GM12878 (cell line): Measurements from ENCODE around the gene CEP131. TPM values are rescaled to one million over a fixed set of nuclear protein-coding genes. Genes with fewer than 3 reads are reported as not detected.

Source experiments
- ATAC-seq: fragments of 200-7000 bp; cut with Tn5 transposase; 3 replicates; pipeline ENCODE4 v1.9.1; 2020; ENCODE audit warnings: mild to moderate bottlenecking, moderate library complexity
- BruUV-seq: library from RNA; stranded (reverse); fragments of 400-500 nt; replicated peaks from 2 replicates; lab custom pipeline; 2021; lab: Mats Ljungman, UMichigan
- CTCF ChIA-PET: fragments of 300-600 bp; sonication (Branson Sonifier 250); formaldehyde crosslinking; extraction: SDS; loops from one replicate; lab custom pipeline; 2021; ENCODE audit warnings: inconsistent platforms; lab: Yijun Ruan, JAX
- POLR2A ChIA-PET: fragments of 350-600 bp; formaldehyde crosslinking; extraction: SDS; loops from one replicate; lab custom pipeline; 2021; ENCODE audit warnings: inconsistent platforms; lab: Charles Lee
- RAD21 ChIA-PET: fragments of 300-600 bp; sonication (Branson Sonifier 250); formaldehyde crosslinking; loops from one replicate; lab custom pipeline; 2023; ENCODE audit warnings: antibody characterized with exemption; ENCODE audit not compliant: unreplicated experiment; lab: Charles Lee
- SMC1A ChIA-PET: fragments of 300-600 bp; sonication (Branson Sonifier 250); formaldehyde crosslinking; loops from one replicate; lab custom pipeline; 2023; ENCODE audit not compliant: unreplicated experiment, uncharacterized antibody; lab: Charles Lee
- DNase-seq: peaks from one replicate; pipeline ENCODE4 v3.0.0-alpha.2; 2011; ENCODE audit warnings: low read depth, low spot score
- FAIRE-seq: peaks from 3 replicates; lab custom pipeline; 2011; peaks lifted over from hg19 to GRCh38; lab: Jason Lieb, UNC
- H2AFZ ChIP-seq: 2 replicates; pipeline ENCODE4 v1.6.0; 2011; ENCODE audit warnings: low read depth, low read length, control low read depth; ENCODE audit not compliant: control insufficient read depth
- H3K27ac ChIP-seq: 2 replicates; pipeline ENCODE4 v1.5.1; 2011; ENCODE audit warnings: control low read depth; ENCODE audit not compliant: control insufficient read depth, insufficient read depth
- H3K27me3 ChIP-seq, 2 experiments: replicated peaks in 1 of 2; 2 replicates each; pipeline versions ENCODE4 v1.6.0 to v1.6.1; 2011; ENCODE audit warnings: low read length in 1 of 2; ENCODE audit not compliant: control insufficient read depth in 2 of 2, insufficient read depth in 2 of 2
- H3K36me3 ChIP-seq, 2 experiments: 2 replicates each; pipeline ENCODE4 v1.5.1; 2011; ENCODE audit warnings: low read length in 1 of 2; ENCODE audit not compliant: control insufficient read depth in 2 of 2, insufficient read depth in 2 of 2
- H3K4me1 ChIP-seq: 2 replicates; pipeline ENCODE4 v1.6.1; 2011; ENCODE audit warnings: mild to moderate bottlenecking, low read length, moderate library complexity, mixed read lengths; ENCODE audit not compliant: control insufficient read depth, insufficient read depth
- H3K4me2 ChIP-seq: 2 replicates; pipeline ENCODE4 v1.6.0; 2011; ENCODE audit warnings: control low read depth; ENCODE audit not compliant: control insufficient read depth, insufficient read depth
- H3K4me3 ChIP-seq: fragments of 200-600 bp; sonication (generic); 2 replicates; pipeline ENCODE4 v1.5.1; 2016
- H3K79me2 ChIP-seq: 2 replicates; pipeline ENCODE4 v1.6.0; 2011; ENCODE audit warnings: low read length; ENCODE audit not compliant: control insufficient read depth, insufficient read depth
- H3K9ac ChIP-seq: 2 replicates; pipeline ENCODE4 v1.8.0; 2011; ENCODE audit warnings: low read length, control low read depth, mixed read lengths; ENCODE audit not compliant: control insufficient read depth, insufficient read depth
- H3K9me3 ChIP-seq: replicated peaks from 3 replicates; pipeline ENCODE4 v1.5.1; 2011; ENCODE audit warnings: mild to moderate bottlenecking, low read length; ENCODE audit not compliant: control insufficient read depth, insufficient read depth
- H4K20me1 ChIP-seq: 2 replicates; pipeline ENCODE4 v1.6.0; 2011; ENCODE audit not compliant: control insufficient read depth, insufficient read depth
- EZH2 ChIP-seq: IDR thresholded peaks from 2 replicates; pipeline ENCODE4 v1.6.1; 2012; ENCODE audit warnings: low read depth, mild to moderate bottlenecking, control low read depth, inconsistent platforms, low read length, borderline replicate concordance; ENCODE audit not compliant: control insufficient read depth
- MAX ChIP-seq: IDR thresholded peaks from 2 replicates; pipeline ENCODE4 v1.6.1; 2012; ENCODE audit warnings: low read depth, low read length, improper control_type of control experiment
- REST ChIP-seq: IDR thresholded peaks from 2 replicates; pipeline ENCODE4 v1.6.1; 2012; ENCODE audit warnings: mild to moderate bottlenecking, low read depth, low read length
- SIX5 ChIP-seq: IDR thresholded peaks from 2 replicates; pipeline ENCODE4 v1.6.1; 2011; ENCODE audit warnings: mild to moderate bottlenecking, low read depth, low read length, moderate library complexity; ENCODE audit not compliant: severe bottlenecking
- STAT1 ChIP-seq: fragments of 450-650 bp; conservative IDR thresholded peaks from 2 replicates; pipeline ENCODE4 v1.6.1; 2014; ENCODE audit warnings: antibody characterized with exemption, mild to moderate bottlenecking
- TAF1 ChIP-seq: IDR thresholded peaks from 2 replicates; pipeline ENCODE4 v1.6.1; 2011; ENCODE audit warnings: mild to moderate bottlenecking, low read depth, low read length, borderline replicate concordance
- ZZZ3 ChIP-seq: IDR thresholded peaks from 2 replicates; pipeline ENCODE4 v1.6.1; 2011; ENCODE audit warnings: low read depth; ENCODE audit not compliant: control insufficient read depth, insufficient read length
- WGBS: methylation state at CpG from one replicate; pipeline ENCODE4 v1.1.6; 2016; ENCODE audit warnings: low lambda C conversion rate; ENCODE audit not compliant: insufficient replicate concordance, insufficient coverage; ENCODE audit errors: missing lambda C conversion rate; 5-methylcytosine and 5-hydroxymethylcytosine counted together
- in situ Hi-C: fragments of 300-500 bp; cut with MboI; formaldehyde crosslinking; loops from 9 replicates; pipeline ENCODE4 v1.14.3; 2018; ENCODE audit warnings: mixed read lengths
- intact Hi-C: fragments of 100-400 bp; cut with micrococcal nuclease; formaldehyde crosslinking; loops from one replicate; pipeline ENCODE4 v1.14.2; 2022; ENCODE audit not compliant: unreplicated experiment
- polyA plus RNA-seq, 11 experiments: library from polyadenylated mRNA; depleted of rRNA in 4 of 11; unstranded in 6 of 11; stranded (reverse) in 5 of 11; fragments of >200 nt; fragmentation: Nextera tagmentation in 4 of 11; fragmentation: Illumina TruSeq in 1 of 11; extraction: Ambion mirVana in 4 of 11; extraction: Trizol in 1 of 11; gene quantifications; 1 replicate in 1 of 11; 2 replicates in 10 of 11; pipeline versions ENCODE4 v1.2.1 to v1.2.3, GENCODE V29; 2011 to 2016; ENCODE audit warnings: inconsistent platforms in 2 of 11, missing spikeins in 2 of 11, low read depth in 1 of 11
- total RNA-seq, 4 experiments: library from RNA; depleted of rRNA in 3 of 4; stranded (reverse); fragments of >200 nt in 3 of 4; fragmentation: Illumina TruSeq in 1 of 4; extraction: Trizol in 1 of 4; gene quantifications; 2 replicates each; pipeline versions ENCODE4 v1.2.1 to v1.2.3, GENCODE V29; 2013 to 2021

The CEP131 gene
- total and polyA plus RNA-seq, 10 of the 15 experiments (the other 5 are each of a cell fraction or from before 2014, with no cell fraction given) = 0.05 to 17.3 (median 6.7) TPM

- Histone ChIP-seq H3K4me3 (no peak overlapping the region), H3K27ac (no peak overlapping the region), H3K4me1 (no peaks in the 10 kb centered on the region), H3K79me2 (no peaks in the 10 kb centered on the region), H3K9ac (no peak overlapping the region), H3K9me3 (no peaks in the 10 kb centered on the region), H3K4me2 (no peak overlapping the region), H3K27me3 (no peaks in the 10 kb centered on the region; a peak in 3 of 4 replicates), H2AFZ (no peak overlapping the region), H4K20me1 (no peaks in the 10 kb centered on the region), H3K36me3 (no peaks in the 10 kb centered on the region)
- POLR2A ChIA-PET = no interaction called here
- RAD21 ChIA-PET = no interaction called here
- DNase-seq (no peak), FAIRE-seq (no peak), ATAC-seq (no peak)
- no TSS peak for BruUV-seq
- TF ChIP-seq ZZZ3 (no peak), STAT1 (no peak), EZH2 (no peak), TAF1 (no peak)
- CTCF ChIA-PET = no interaction called here
- intact Hi-C loops (no loop called here), in situ Hi-C loops (loop anchor here (5.0 kb wide), 1 partner anchor 53 kb away; no protein-coding TSS in a partner anchor)
- 7% methylated on average over 19 of the region's 19 CpGs for WGBS
- SMC1A ChIA-PET = no interaction called here
These were observed 58.2 kb downstream of the CEP131 start for GRCh38 chr17:81164371-81165245.

GRCh38 chr17:81163703-81164370 is 58.9 kb downstream of the CEP131 start:
- Histone ChIP-seq H3K27ac (no peak overlapping the region), H3K36me3 (no peaks in the 10 kb centered on the region), H4K20me1 (no peaks in the 10 kb centered on the region), H3K9ac (no peak overlapping the region), H3K4me1 (no peaks in the 10 kb centered on the region), H3K4me3 (no peak overlapping the region), H3K27me3 (no peaks in the 10 kb centered on the region; a peak in 3 of 4 replicates), H2AFZ (no peak overlapping the region), H3K4me2 (no peak overlapping the region), H3K9me3 (no peaks in the 10 kb centered on the region), H3K79me2 (no peaks in the 10 kb centered on the region)
- BruUV-seq = no TSS peak
- RAD21 ChIA-PET = no interaction called here
- no peak for FAIRE-seq
- DNase-seq = no peak
- no peak for ATAC-seq
- in situ Hi-C loops (no loop called here), intact Hi-C loops (no loop called here)
- POLR2A ChIA-PET = no interaction called here
- SMC1A ChIA-PET = no interaction called here
- CTCF ChIA-PET = no interaction called here
- TF ChIP-seq STAT1 (no peak), SIX5 (no peak), MAX (no peak), REST (no peak)
- 44% methylated on average over 15 of the region's 15 CpGs for WGBS
